SH-SY5Y (cell line): ENCODE data around the gene IL31RA.

Experiments
- GATA2 ChIP-seq: IDR thresholded peaks from 2 replicates; pipeline ENCODE4 v1.6.1; 2011; ENCODE audit warnings: mild to moderate bottlenecking, low read depth, low read length
- GATA3 ChIP-seq: IDR thresholded peaks from 2 replicates; pipeline ENCODE4 v1.6.1; 2011; ENCODE audit warnings: low read depth, mild to moderate bottlenecking, low read length, moderate library complexity

IL31RA gene

GRCh38 chr5:55885359-55885758 is 34.2 kb downstream of the IL31RA start:
- TF ChIP-seq GATA3 (no peak), GATA2 (no peak)

- TF ChIP-seq GATA2 (no peak), GATA3 (no peak)
Observed at GRCh38 chr5:55888205-55888604, 37.0 kb downstream of the IL31RA start.

- TF ChIP-seq GATA2 (no peak), GATA3 (no peak)
Observed at GRCh38 chr5:55892479-55892878, 41.3 kb downstream of the IL31RA start.

GRCh38 chr5:55894135-55894534 is 43.0 kb downstream of the IL31RA start:
- no peak for TF ChIP-seq GATA3
- TF ChIP-seq GATA2, result no peak

- no peak for TF ChIP-seq GATA3
- TF ChIP-seq GATA2, result no peak
Observed at GRCh38 chr5:55895346-55895745, 44.2 kb downstream of the IL31RA start.

GRCh38 chr5:55896238-55896637 is 45.1 kb downstream of the IL31RA start:
- TF ChIP-seq GATA3 (no peak), GATA2 (no peak)

- no peak for TF ChIP-seq GATA2
- no peak for TF ChIP-seq GATA3
Observed at GRCh38 chr5:55896663-55897062, 45.5 kb downstream of the IL31RA start.

GRCh38 chr5:55897206-55897894 is 46.2 kb downstream of the IL31RA start:
- TF ChIP-seq GATA2 (no peak), GATA3 (no peak)

GRCh38 chr5:55897905-55898304 is 46.7 kb downstream of the IL31RA start:
- TF ChIP-seq GATA3, result no peak
- TF ChIP-seq GATA2, result no peak

GRCh38 chr5:55899344-55899743 is 48.2 kb downstream of the IL31RA start:
- no peak for TF ChIP-seq GATA2
- TF ChIP-seq GATA3, result no peak

- TF ChIP-seq GATA3, result no peak
- TF ChIP-seq GATA2, result no peak
Observed at GRCh38 chr5:55900068-55900467, 48.9 kb downstream of the IL31RA start.

GRCh38 chr5:55900776-55901175 is 49.6 kb downstream of the IL31RA start:
- no peak for TF ChIP-seq GATA2
- TF ChIP-seq GATA3, result no peak

- TF ChIP-seq GATA2 (no peak), GATA3 (no peak)
Observed at GRCh38 chr5:55902696-55903095, 51.5 kb downstream of the IL31RA start.

GRCh38 chr5:55903121-55903701 is 52.1 kb downstream of the IL31RA start:
- TF ChIP-seq GATA2 (no peak), GATA3 (no peak)

- no peak for TF ChIP-seq GATA3
- TF ChIP-seq GATA2, result no peak
Observed at GRCh38 chr5:55904152-55904551, 53.0 kb downstream of the IL31RA start.
